Measurements from ENCODE around the gene GAB4.

DNA sequence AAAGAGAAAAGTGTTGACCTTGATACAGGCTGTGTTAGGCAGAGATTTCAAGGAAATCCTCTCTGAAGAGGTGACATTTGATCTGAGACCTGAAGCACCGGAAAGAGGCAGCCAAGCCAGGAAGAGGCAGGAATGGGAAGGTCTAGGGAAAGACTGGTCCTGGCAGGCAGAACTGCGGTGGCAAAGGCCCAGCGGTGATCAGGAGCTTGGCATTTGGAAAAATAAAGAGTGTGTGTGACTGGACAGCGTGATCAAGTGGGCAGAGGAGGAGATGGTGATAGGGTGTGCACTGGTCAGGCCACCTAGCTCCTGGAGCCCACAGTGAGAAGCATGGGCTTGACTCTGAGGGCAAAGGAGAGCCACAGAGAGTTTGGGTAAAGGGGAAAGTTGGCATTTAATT is 27.2 kb upstream of the GAB4 start:
- TF ChIP-seq, protein P1, sequence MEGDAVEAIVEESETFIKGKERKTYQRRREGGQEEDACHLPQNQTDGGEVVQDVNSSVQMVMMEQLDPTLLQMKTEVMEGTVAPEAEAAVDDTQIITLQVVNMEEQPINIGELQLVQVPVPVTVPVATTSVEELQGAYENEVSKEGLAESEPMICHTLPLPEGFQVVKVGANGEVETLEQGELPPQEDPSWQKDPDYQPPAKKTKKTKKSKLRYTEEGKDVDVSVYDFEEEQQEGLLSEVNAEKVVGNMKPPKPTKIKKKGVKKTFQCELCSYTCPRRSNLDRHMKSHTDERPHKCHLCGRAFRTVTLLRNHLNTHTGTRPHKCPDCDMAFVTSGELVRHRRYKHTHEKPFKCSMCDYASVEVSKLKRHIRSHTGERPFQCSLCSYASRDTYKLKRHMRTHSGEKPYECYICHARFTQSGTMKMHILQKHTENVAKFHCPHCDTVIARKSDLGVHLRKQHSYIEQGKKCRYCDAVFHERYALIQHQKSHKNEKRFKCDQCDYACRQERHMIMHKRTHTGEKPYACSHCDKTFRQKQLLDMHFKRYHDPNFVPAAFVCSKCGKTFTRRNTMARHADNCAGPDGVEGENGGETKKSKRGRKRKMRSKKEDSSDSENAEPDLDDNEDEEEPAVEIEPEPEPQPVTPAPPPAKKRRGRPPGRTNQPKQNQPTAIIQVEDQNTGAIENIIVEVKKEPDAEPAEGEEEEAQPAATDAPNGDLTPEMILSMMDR (conservative IDR thresholded peaks at IDR 0.05 in 1 of 2, IDR thresholded peaks at IDR 0.05 in 1 of 2; ENCODE audit: low read depth in 1 of 2, low read length in 2 of 2), result no peak
- TF ChIP-seq EZH2 (IDR thresholded peaks at IDR 0.05; ENCODE audit: low read length, missing control alignments), result no peak

Measured in fibroblast of lung (primary cell).